HG02623 (cell line): ENCODE results near the gene USP6NL.

Experiments used
- ATAC-seq: cut with Tn5 transposase; IDR thresholded peaks from one replicate; pipeline ENCODE4 v1.9.1; 2021; ENCODE audit warnings: moderate library complexity; ENCODE audit not compliant: unreplicated experiment

USP6NL gene

GRCh38 chr10:11429439-11430052 is 181.9 kb downstream of the USP6NL start:
- ATAC-seq = no peak

GRCh38 chr10:11425676-11426075 is 185.8 kb downstream of the USP6NL start:
- no peak for ATAC-seq

- ATAC-seq = no peak
Measured at GRCh38 chr10:11425296-11425610, 186.2 kb downstream of the USP6NL start.

- ATAC-seq = no peak
Measured at GRCh38 chr10:11424456-11425295, 186.8 kb downstream of the USP6NL start.

- ATAC-seq = no peak
Measured at GRCh38 chr10:11416974-11417373, 194.5 kb downstream of the USP6NL start.

- ATAC-seq = no peak
Measured at GRCh38 chr10:11415095-11415494, 196.4 kb downstream of the USP6NL start.

- no peak for ATAC-seq
Measured at GRCh38 chr10:11414314-11415038, 197.0 kb downstream of the USP6NL start.

GRCh38 chr10:11411926-11412545 is 199.4 kb downstream of the USP6NL start:
- ATAC-seq = no peak

- no peak for ATAC-seq
Measured at GRCh38 chr10:11409357-11409756, 202.1 kb downstream of the USP6NL start.

- no peak for ATAC-seq
Measured at GRCh38 chr10:11407939-11408338, 203.5 kb downstream of the USP6NL start.

GRCh38 chr10:11406746-11407145 is 204.7 kb downstream of the USP6NL start:
- no peak for ATAC-seq

GRCh38 chr10:11404901-11405300 is 206.5 kb downstream of the USP6NL start:
- ATAC-seq = no peak
